NCI-H2107 treated with DMSO at 0.1 percent for 48 hours (cell line): ENCODE data around the gene TUBGCP5.

Experiments
- DNase-seq: peaks from one replicate; lab custom pipeline; 2025; ENCODE audit not compliant: unreplicated experiment; lab: John Stamatoyannopoulos, UW

Gene TUBGCP5

GRCh38 chr15:22954798-22955543, 84.4 kb downstream of the TUBGCP5 start:
- DNase-seq = no peak

- no peak for DNase-seq
These were observed 85.0 kb downstream of the TUBGCP5 start for GRCh38 chr15:22954326-22954725.

DNA sequence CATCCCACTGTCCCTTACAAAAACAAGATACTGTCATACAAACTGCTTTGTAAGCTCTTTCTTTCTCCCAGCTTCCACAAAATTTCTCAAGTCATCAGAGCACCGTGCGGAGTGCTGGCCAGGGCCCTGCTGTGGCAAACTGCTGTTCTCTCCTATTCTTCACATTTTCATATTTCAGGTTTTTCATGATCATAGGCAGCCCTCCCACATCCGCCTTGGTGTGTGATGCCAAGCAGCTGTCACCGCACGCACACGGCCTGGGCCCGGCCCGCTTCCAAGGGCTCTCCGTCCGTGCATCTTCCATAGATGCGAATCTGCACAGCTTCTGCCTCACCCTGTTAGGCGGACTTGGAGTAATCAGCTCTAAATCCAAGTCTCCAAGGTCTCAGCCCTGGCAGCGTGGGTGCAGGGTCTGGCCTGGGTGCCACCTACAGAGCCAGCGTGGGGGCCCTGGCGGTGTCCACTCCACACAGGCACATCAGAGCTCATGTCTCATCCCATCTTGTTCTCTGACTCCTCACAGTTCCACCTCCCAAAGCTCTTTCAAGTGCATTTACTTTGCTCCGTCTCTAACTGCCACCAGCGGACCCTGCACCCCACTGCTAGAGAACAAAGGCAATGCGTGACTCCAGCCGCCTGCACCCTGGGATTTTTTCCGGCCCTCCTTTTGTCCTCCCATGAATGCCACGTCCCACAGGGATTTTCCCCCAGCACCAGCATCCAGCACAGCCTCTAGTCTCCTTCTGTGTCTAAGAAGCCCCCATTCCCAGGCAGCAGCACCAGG, 86.4 kb downstream of the TUBGCP5 start:
- no peak for DNase-seq

GRCh38 chr15:22951381-22952280, 87.7 kb downstream of the TUBGCP5 start:
- no peak for DNase-seq

GRCh38 chr15:22951031-22951380, 88.4 kb downstream of the TUBGCP5 start:
- no peak for DNase-seq

GRCh38 chr15:22950256-22950990, 88.9 kb downstream of the TUBGCP5 start:
- no peak for DNase-seq
